ENCODE results near the gene EPHB3. TPM values are rescaled to one million over a fixed set of nuclear protein-coding genes. Genes with fewer than 3 reads are reported as not detected.

The EPHB3 gene
- total RNA-seq, 1 donor from 2014 or later: 0.07 TPM

GRCh38 chr3:184567946-184568559, 6.5 kb downstream of the EPHB3 start:
- Mint-ChIP-seq H3K36me3 (ENCODE audit: low read depth) (no peaks in the 10 kb centered on the region), H3K9me3 (no peaks in the 10 kb centered on the region), H3K27ac (no peak overlapping the region), H3K27me3 (peaks cover 37% of the 10 kb centered on the region), H3K4me3 (peak overlapping the region; percentile 32), H3K4me1 (peaks cover 8% of the 10 kb centered on the region)
- no peak for TF ChIP-seq CTCF (IDR thresholded peaks at IDR 0.05)
- ATAC-seq (ENCODE audit: low read depth) (no peak), DNase-seq (no peak)
- intact Hi-C loops (cut with micrococcal nuclease): no loop called here
- ChIA-PET POLR2A (no interaction called here), CTCF (no interaction called here)

GRCh38 chr3:184568560-184568923, 7.0 kb downstream of the EPHB3 start:
- no peak for TF ChIP-seq CTCF (IDR thresholded peaks at IDR 0.05)
- Mint-ChIP-seq H3K27me3 (peaks cover 37% of the 10 kb centered on the region), H3K4me3 (peak overlapping the region; percentile 32), H3K27ac (no peak overlapping the region), H3K36me3 (ENCODE audit: low read depth) (no peaks in the 10 kb centered on the region), H3K4me1 (peaks cover 8% of the 10 kb centered on the region), H3K9me3 (no peaks in the 10 kb centered on the region)
- POLR2A ChIA-PET: no interaction called here
- no peak for DNase-seq
- intact Hi-C loops (cut with micrococcal nuclease): no loop called here
- ATAC-seq (ENCODE audit: low read depth): no peak
- CTCF ChIA-PET: no interaction called here

GRCh38 chr3:184568924-184569829, 7.6 kb downstream of the EPHB3 start:
- H3K27ac Mint-ChIP-seq: no peak overlapping the region

GRCh38 chr3:184570035-184570434, 8.4 kb downstream of the EPHB3 start:
- no peak for TF ChIP-seq CTCF (IDR thresholded peaks at IDR 0.05)
- H3K36me3 Mint-ChIP-seq (ENCODE audit: low read depth): no peaks in the 10 kb centered on the region
- ChIA-PET POLR2A (no interaction called here), CTCF (interaction anchor here (1.2 kb wide), 1 partner anchor 9 kb away, joined by 5 read pairs; the partner anchor contains the start of gene EPHB3)
- DNase-seq (no peak), ATAC-seq (ENCODE audit: low read depth) (no peak)
- peaks cover 37% of the 10 kb centered on the region for H3K27me3 Mint-ChIP-seq
- H3K4me1 Mint-ChIP-seq: peaks cover 8% of the 10 kb centered on the region
- intact Hi-C loops (cut with micrococcal nuclease): no loop called here
- no peak overlapping the region for H3K4me3 Mint-ChIP-seq
- H3K9me3 Mint-ChIP-seq: no peaks in the 10 kb centered on the region
- H3K27ac Mint-ChIP-seq: no peak overlapping the region

More at GRCh38 chr3:184568924-184569829, 7.6 kb downstream of the EPHB3 start:
- peaks cover 8% of the 10 kb centered on the region for H3K4me1 Mint-ChIP-seq
- peaks cover 37% of the 10 kb centered on the region for H3K27me3 Mint-ChIP-seq
- DNase-seq: no peak
- H3K36me3 Mint-ChIP-seq (ENCODE audit: low read depth): no peaks in the 10 kb centered on the region
- ChIA-PET POLR2A (no interaction called here), CTCF (interaction anchor here (1.2 kb wide), 1 partner anchor 8 kb away, joined by 5 read pairs; the partner anchor contains the start of gene EPHB3)
- intact Hi-C loops (cut with micrococcal nuclease): no loop called here
- H3K4me3 Mint-ChIP-seq: peak overlapping the region; percentile 53
- no peak for ATAC-seq (ENCODE audit: low read depth)
- no peaks in the 10 kb centered on the region for H3K9me3 Mint-ChIP-seq
- TF ChIP-seq CTCF (IDR thresholded peaks at IDR 0.05): no peak

DNA sequence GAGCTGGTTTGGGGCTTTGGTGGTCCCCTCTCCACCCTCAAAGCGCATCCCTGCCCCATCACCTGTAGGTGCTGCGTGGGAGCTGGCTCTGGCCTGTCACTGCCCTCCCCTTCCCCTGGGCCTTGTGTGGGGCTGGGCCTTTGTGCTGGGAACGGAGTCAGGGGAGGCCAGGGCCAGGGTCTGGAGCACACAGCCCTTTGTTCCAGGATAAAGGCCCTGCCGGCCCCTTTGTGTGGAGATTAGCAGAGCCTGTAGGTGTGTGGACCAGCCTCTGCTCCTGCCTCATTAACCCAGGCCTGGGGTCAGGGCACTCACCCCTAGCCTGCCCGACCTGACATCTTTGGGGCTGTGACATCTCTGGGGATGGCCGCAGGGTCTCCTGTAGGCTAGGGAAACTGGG, 8.9 kb downstream of the EPHB3 start:
- Mint-ChIP-seq H3K4me1 (peaks cover 8% of the 10 kb centered on the region), H3K27ac (no peak overlapping the region), H3K27me3 (peaks cover 37% of the 10 kb centered on the region), H3K36me3 (ENCODE audit: low read depth) (no peaks in the 10 kb centered on the region), H3K4me3 (no peak overlapping the region), H3K9me3 (no peaks in the 10 kb centered on the region)
- CTCF ChIA-PET: interaction anchor here (1.2 kb wide), 1 partner anchor 9 kb away, joined by 5 read pairs; the partner anchor contains the start of gene EPHB3
- ATAC-seq (ENCODE audit: low read depth) (no peak), DNase-seq (no peak)
- intact Hi-C loops (cut with micrococcal nuclease): no loop called here
- TF ChIP-seq CTCF (IDR thresholded peaks at IDR 0.05): no peak
- POLR2A ChIA-PET: no interaction called here
